Measurements from ENCODE around the gene PSMD1. TPM values are rescaled to one million over a fixed set of nuclear protein-coding genes. Genes with fewer than 3 reads are reported as not detected.
A peak's percentile ranks its signal among the peaks of the same experiment; 100 is the strongest.

The PSMD1 gene
- total and polyA plus RNA-seq, 2 experiments from 2014 or later, result 102 to 106 TPM

- H4K20me1 ChIP-seq (ENCODE audit: insufficient read depth), result no peaks in the 10 kb centered on the region
- H3K79me2 ChIP-seq (ENCODE audit: insufficient read depth), result no peaks in the 10 kb centered on the region
- no peaks in the 10 kb centered on the region for H3K36me3 ChIP-seq (ENCODE audit: low read depth)
- H3K4me3 ChIP-seq, result peak within 1 kb of the TSS; percentile 37
- no peak within 1 kb of the TSS for H3K4me2 ChIP-seq (ENCODE audit: unreplicated experiment)
- H2AFZ ChIP-seq, result no peak within 1 kb of the TSS
- no peaks in the 10 kb centered on the region for H3K9me3 ChIP-seq (ENCODE audit: low read depth)
- WGBS, 2 experiments (ENCODE audit: low coverage in 1 of 2, low lambda C conversion rate in 2 of 2, missing lambda C conversion rate in 2 of 2), result 3% methylated on average over 57 of the region's 61 CpGs
- no peak within 1 kb of the TSS for H3K27ac ChIP-seq
- H3K9ac ChIP-seq, result no peak within 1 kb of the TSS
- H3F3A ChIP-seq (ENCODE audit: insufficient read depth), result no peaks in the 10 kb centered on the region
- TF ChIP-seq EZH2phosphoT487 (IDR thresholded peaks at IDR 0.05; ENCODE audit: insufficient read depth, low read depth) (0 out of 2 replicates have a peak, but pooled peaks have one; percentile 27), EZH2 (IDR thresholded peaks at IDR 0.05; ENCODE audit: insufficient read depth, poor library complexity, severe bottlenecking) (no peak)
- DNase-seq, result peak; percentile 36
- H3K9me2 ChIP-seq (ENCODE audit: insufficient read depth), result no peaks in the 10 kb centered on the region
- peaks cover 59% of the 10 kb centered on the region for H3K27me3 ChIP-seq (replicated peaks; ENCODE audit: insufficient read depth)
- no peaks in the 10 kb centered on the region for H3K4me1 ChIP-seq (ENCODE audit: insufficient read depth)
- in situ Hi-C loops (cut with MboI), result no loop called here
Observed at GRCh38 chr2:231037202-231037730, 19.4 kb upstream of the PSMD1 start, which contains the start of gene C2orf72. Gene C2orf72, plus strand, starts transcription at chr2:231037523. Its CDS starts 43 bp downstream, at chr2:231037566.

- Histone ChIP-seq H3K9ac (no peak overlapping the region), H3K4me3 (peak overlapping the region; percentile 26; the same call in 1 of the 2 replicates), H4K20me1 (ENCODE audit: insufficient read depth) (no peaks in the 10 kb centered on the region), H3K9me3 (ENCODE audit: low read depth) (no peaks in the 10 kb centered on the region), H3K9me2 (ENCODE audit: insufficient read depth) (no peaks in the 10 kb centered on the region), H3K4me1 (ENCODE audit: insufficient read depth) (no peaks in the 10 kb centered on the region), H3K36me3 (ENCODE audit: low read depth) (no peaks in the 10 kb centered on the region), H3K79me2 (ENCODE audit: insufficient read depth) (no peaks in the 10 kb centered on the region), H3K27me3 (replicated peaks; ENCODE audit: insufficient read depth) (peaks cover 59% of the 10 kb centered on the region), H3K27ac (no peak overlapping the region), H3F3A (ENCODE audit: insufficient read depth) (no peaks in the 10 kb centered on the region), H2AFZ (no peak overlapping the region), H3K4me2 (ENCODE audit: unreplicated experiment) (no peak overlapping the region)
- DNase-seq, result peak; percentile 35
- WGBS, 2 experiments (ENCODE audit: low coverage in 1 of 2, low lambda C conversion rate in 2 of 2, missing lambda C conversion rate in 2 of 2), result 1 to 3% methylated on average over 30 to 56 of the region's 104 CpGs
- no peak for TF ChIP-seq EZH2phosphoT487 (IDR thresholded peaks at IDR 0.05; ENCODE audit: insufficient read depth, low read depth)
- TF ChIP-seq EZH2 (IDR thresholded peaks at IDR 0.05; ENCODE audit: insufficient read depth, poor library complexity, severe bottlenecking), result no peak
- in situ Hi-C loops (cut with MboI), result no loop called here
Observed at GRCh38 chr2:231037731-231038482, 18.8 kb upstream of the PSMD1 start.

GRCh38 chr2:231038483-231039293, 18.0 kb upstream of the PSMD1 start:
- no peaks in the 10 kb centered on the region for H3K9me3 ChIP-seq (ENCODE audit: low read depth)
- H3K4me3 ChIP-seq, result no peak overlapping the region
- H3K79me2 ChIP-seq (ENCODE audit: insufficient read depth), result no peaks in the 10 kb centered on the region
- no peaks in the 10 kb centered on the region for H3K36me3 ChIP-seq (ENCODE audit: low read depth)
- H3K9me2 ChIP-seq (ENCODE audit: insufficient read depth), result no peaks in the 10 kb centered on the region
- no peak overlapping the region for H3K4me2 ChIP-seq (ENCODE audit: unreplicated experiment)
- WGBS, 2 experiments (ENCODE audit: low coverage in 1 of 2, low lambda C conversion rate in 2 of 2, missing lambda C conversion rate in 2 of 2), result 19 to 23% methylated on average over 14 to 21 of the region's 21 CpGs
- H3F3A ChIP-seq (ENCODE audit: insufficient read depth), result no peaks in the 10 kb centered on the region
- DNase-seq, result no peak
- no peaks in the 10 kb centered on the region for H3K4me1 ChIP-seq (ENCODE audit: insufficient read depth)
- TF ChIP-seq EZH2 (IDR thresholded peaks at IDR 0.05; ENCODE audit: insufficient read depth, poor library complexity, severe bottlenecking) (peak; percentile 34), EZH2phosphoT487 (IDR thresholded peaks at IDR 0.05; ENCODE audit: insufficient read depth, low read depth) (no peak)
- no peak overlapping the region for H2AFZ ChIP-seq
- in situ Hi-C loops (cut with MboI), result no loop called here
- peaks cover 58% of the 10 kb centered on the region for H3K27me3 ChIP-seq (replicated peaks; ENCODE audit: insufficient read depth)
- H3K9ac ChIP-seq, result no peak overlapping the region
- H3K27ac ChIP-seq, result no peak overlapping the region
- H4K20me1 ChIP-seq (ENCODE audit: insufficient read depth), result no peaks in the 10 kb centered on the region

- in situ Hi-C loops (cut with MboI), result no loop called here
- Histone ChIP-seq H3K4me1 (ENCODE audit: insufficient read depth) (no peaks in the 10 kb centered on the region), H3F3A (ENCODE audit: insufficient read depth) (no peaks in the 10 kb centered on the region), H3K9me2 (ENCODE audit: insufficient read depth) (no peaks in the 10 kb centered on the region), H3K36me3 (ENCODE audit: low read depth) (no peaks in the 10 kb centered on the region), H3K27ac (no peak overlapping the region), H3K9me3 (ENCODE audit: low read depth) (no peaks in the 10 kb centered on the region), H3K9ac (no peak overlapping the region), H3K79me2 (ENCODE audit: insufficient read depth) (no peaks in the 10 kb centered on the region), H3K4me3 (no peak overlapping the region), H3K27me3 (replicated peaks; ENCODE audit: insufficient read depth) (peaks cover 54% of the 10 kb centered on the region), H2AFZ (no peak overlapping the region), H4K20me1 (ENCODE audit: insufficient read depth) (no peaks in the 10 kb centered on the region), H3K4me2 (ENCODE audit: unreplicated experiment) (no peak overlapping the region)
- TF ChIP-seq EZH2 (IDR thresholded peaks at IDR 0.05; ENCODE audit: insufficient read depth, poor library complexity, severe bottlenecking) (no peak), EZH2phosphoT487 (IDR thresholded peaks at IDR 0.05; ENCODE audit: insufficient read depth, low read depth) (no peak)
- no peak for DNase-seq
- WGBS, 2 experiments (ENCODE audit: low coverage in 1 of 2, low lambda C conversion rate in 2 of 2, missing lambda C conversion rate in 2 of 2), result 78 to 80% methylated on average over 6 of the region's 6 CpGs
Observed at GRCh38 chr2:231039294-231039664, 17.4 kb upstream of the PSMD1 start.

Data from GM23248 (cell line).